Measurements from ENCODE around the gene RGS7. TPM values are rescaled to one million over a fixed set of nuclear protein-coding genes. Genes with fewer than 3 reads are reported as not detected.
"Not testable (repeated sequence)": the region's sequence is repeated elsewhere in the genome, so short reads cannot be mapped to it uniquely, and the experiment has no call there.

The RGS7 gene
- total RNA-seq, 1 donor: 0.36 TPM

GRCh38 chr1:240985081-240985480 lies 371.9 kb downstream of the RGS7 start:
- no peak overlapping the region for H3K27ac ChIP-seq (ENCODE audit: low read depth, low read length)
- H3K36me3 ChIP-seq (ENCODE audit: insufficient read depth, low read length): no peaks in the 10 kb centered on the region
- no peaks in the 10 kb centered on the region for H4K20me1 ChIP-seq (ENCODE audit: insufficient read depth, low read length)
- no peak overlapping the region for H2AFZ ChIP-seq (ENCODE audit: low read length)
- no peaks in the 10 kb centered on the region for H3K27me3 ChIP-seq (ENCODE audit: insufficient read depth, low read length)
- no peak overlapping the region for H3K4me2 ChIP-seq (ENCODE audit: insufficient read depth, low read length)
- no peaks in the 10 kb centered on the region for H3K9me3 ChIP-seq (ENCODE audit: low read depth, low read length)
- DNase-seq (ENCODE audit: insufficient read length, low spot score, missing footprints): no peak
- H3K79me2 ChIP-seq (ENCODE audit: insufficient read depth, low read length): no peaks in the 10 kb centered on the region
- no peak overlapping the region for H3K4me3 ChIP-seq (ENCODE audit: insufficient read depth, low read length)
- TF ChIP-seq CTCF (IDR thresholded peaks at IDR 0.05; ENCODE audit: extremely low read depth, low read depth, low read length): no peak
- H3K4me1 ChIP-seq (ENCODE audit: insufficient read depth, low read length): no peaks in the 10 kb centered on the region

GRCh38 chr1:240980342-240980741 lies 376.7 kb downstream of the RGS7 start:
- no peak for TF ChIP-seq CTCF (IDR thresholded peaks at IDR 0.05; ENCODE audit: extremely low read depth, low read depth, low read length)
- Histone ChIP-seq H3K4me2 (ENCODE audit: insufficient read depth, low read length) (no peak overlapping the region), H3K27me3 (ENCODE audit: insufficient read depth, low read length) (no peaks in the 10 kb centered on the region), H4K20me1 (ENCODE audit: insufficient read depth, low read length) (no peaks in the 10 kb centered on the region), H3K9me3 (ENCODE audit: low read depth, low read length) (no peaks in the 10 kb centered on the region), H3K27ac (ENCODE audit: low read depth, low read length) (no peak overlapping the region), H2AFZ (ENCODE audit: low read length) (no peak overlapping the region), H3K4me3 (ENCODE audit: insufficient read depth, low read length) (no peak overlapping the region), H3K4me1 (ENCODE audit: insufficient read depth, low read length) (no peaks in the 10 kb centered on the region), H3K36me3 (ENCODE audit: insufficient read depth, low read length) (no peaks in the 10 kb centered on the region), H3K79me2 (ENCODE audit: insufficient read depth, low read length) (no peaks in the 10 kb centered on the region)
- no peak for DNase-seq (ENCODE audit: insufficient read length, low spot score, missing footprints)

- Histone ChIP-seq H3K27me3 (ENCODE audit: insufficient read depth, low read length) (no peaks in the 10 kb centered on the region), H3K27ac (ENCODE audit: low read depth, low read length) (no peak overlapping the region), H3K36me3 (ENCODE audit: insufficient read depth, low read length) (no peaks in the 10 kb centered on the region), H3K4me1 (ENCODE audit: insufficient read depth, low read length) (no peaks in the 10 kb centered on the region), H3K9me3 (ENCODE audit: low read depth, low read length) (no peaks in the 10 kb centered on the region), H3K4me2 (ENCODE audit: insufficient read depth, low read length) (no peak overlapping the region), H3K79me2 (ENCODE audit: insufficient read depth, low read length) (no peaks in the 10 kb centered on the region), H3K4me3 (ENCODE audit: insufficient read depth, low read length) (no peak overlapping the region), H4K20me1 (ENCODE audit: insufficient read depth, low read length) (no peaks in the 10 kb centered on the region), H2AFZ (ENCODE audit: low read length) (no peak overlapping the region)
- TF ChIP-seq CTCF (IDR thresholded peaks at IDR 0.05; ENCODE audit: extremely low read depth, low read depth, low read length): no peak
- no peak for DNase-seq (ENCODE audit: insufficient read length, low spot score, missing footprints)
Measured at GRCh38 chr1:240976685-240977084, 380.3 kb downstream of the RGS7 start.

- H3K4me2 ChIP-seq (ENCODE audit: insufficient read depth, low read length): no peak overlapping the region
- H3K4me1 ChIP-seq (ENCODE audit: insufficient read depth, low read length): no peaks in the 10 kb centered on the region
- no peaks in the 10 kb centered on the region for H4K20me1 ChIP-seq (ENCODE audit: insufficient read depth, low read length)
- H3K27ac ChIP-seq (ENCODE audit: low read depth, low read length): no peak overlapping the region
- no peak for DNase-seq (ENCODE audit: insufficient read length, low spot score, missing footprints)
- no peak for TF ChIP-seq CTCF (IDR thresholded peaks at IDR 0.05; ENCODE audit: extremely low read depth, low read depth, low read length)
- H3K4me3 ChIP-seq (ENCODE audit: insufficient read depth, low read length): no peak overlapping the region
- no peaks in the 10 kb centered on the region for H3K9me3 ChIP-seq (ENCODE audit: low read depth, low read length)
- H3K79me2 ChIP-seq (ENCODE audit: insufficient read depth, low read length): no peaks in the 10 kb centered on the region
- H3K36me3 ChIP-seq (ENCODE audit: insufficient read depth, low read length): no peaks in the 10 kb centered on the region
- H3K27me3 ChIP-seq (ENCODE audit: insufficient read depth, low read length): no peaks in the 10 kb centered on the region
- no peak overlapping the region for H2AFZ ChIP-seq (ENCODE audit: low read length)
Measured at GRCh38 chr1:240973875-240974274, 383.1 kb downstream of the RGS7 start.

GRCh38 chr1:240972059-240972458 lies 384.9 kb downstream of the RGS7 start:
- H3K4me1 ChIP-seq (ENCODE audit: insufficient read depth, low read length); H3K27me3 ChIP-seq (ENCODE audit: insufficient read depth, low read length); H3K36me3 ChIP-seq (ENCODE audit: insufficient read depth, low read length); H3K4me3 ChIP-seq (ENCODE audit: insufficient read depth, low read length); H3K27ac ChIP-seq (ENCODE audit: low read depth, low read length); H3K4me2 ChIP-seq (ENCODE audit: insufficient read depth, low read length); H3K9me3 ChIP-seq (ENCODE audit: low read depth, low read length); H2AFZ ChIP-seq (ENCODE audit: low read length); H4K20me1 ChIP-seq (ENCODE audit: insufficient read depth, low read length); H3K79me2 ChIP-seq (ENCODE audit: insufficient read depth, low read length); DNase-seq (ENCODE audit: insufficient read length, low spot score, missing footprints): not testable (repeated sequence)

Measured in osteoblast (primary cell).